Measurements from ENCODE around the gene TMED8. TPM values are rescaled to one million over a fixed set of nuclear protein-coding genes. Genes with fewer than 3 reads are reported as not detected.

The TMED8 gene, protein sequence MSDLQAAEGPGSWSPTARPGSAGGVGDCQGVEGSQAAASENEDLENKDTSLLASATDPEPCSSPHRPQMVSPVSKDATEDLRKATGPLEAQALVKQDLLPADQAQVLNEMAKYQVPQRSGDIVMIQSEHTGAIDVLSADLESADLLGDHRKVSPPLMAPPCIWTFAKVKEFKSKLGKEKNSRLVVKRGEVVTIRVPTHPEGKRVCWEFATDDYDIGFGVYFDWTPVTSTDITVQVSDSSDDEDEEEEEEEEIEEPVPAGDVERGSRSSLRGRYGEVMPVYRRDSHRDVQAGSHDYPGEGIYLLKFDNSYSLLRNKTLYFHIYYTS
- 11.7 and 17.5 TPM in 2 replicates for total RNA-seq (2016; rRNA removed; fragmentation: Illumina TruSeq; extraction: Trizol)
- 0.71 TPM in 2 replicates for total RNA-seq (2016; cell fraction: cytosol; rRNA removed; fragmentation: Illumina TruSeq; extraction: Trizol; ENCODE audit: low read depth)
- 11.1 and 18.2 TPM in 2 replicates for total RNA-seq (2016; cell fraction: insoluble cytoplasmic fraction; rRNA removed; fragmentation: Illumina TruSeq; extraction: Trizol)
- total RNA-seq (2016; cell fraction: membrane; rRNA removed; fragmentation: Illumina TruSeq; extraction: Trizol), result 4.1 and 4.7 TPM in 2 replicates
- 8.0 and 8.7 TPM in 2 replicates for total RNA-seq (2016; cell fraction: nucleus; rRNA removed; fragmentation: Illumina TruSeq; extraction: Trizol)
- polyA plus RNA-seq (2011; rRNA removed), result 4.7 and 6.0 TPM in 2 replicates
- polyA plus RNA-seq (2011; cell fraction: cytosol; rRNA removed), result 3.0 and 4.2 TPM in 2 replicates
- polyA plus RNA-seq (2011; cell fraction: nucleus; rRNA removed), result 2.7 and 3.4 TPM in 2 replicates
- 5.0 and 5.4 TPM in 2 replicates for polyA plus RNA-seq (2012)
- polyA plus RNA-seq (2016; cell fraction: cytosol; fragmentation: Illumina TruSeq; extraction: Trizol; ENCODE audit: low read depth), result 0.28 and 0.33 TPM in 2 replicates
- 10.5 and 10.6 TPM in 2 replicates for polyA plus RNA-seq (2016; cell fraction: insoluble cytoplasmic fraction; fragmentation: Illumina TruSeq; extraction: Trizol; ENCODE audit: low read depth)
- 1.5 and 1.7 TPM in 2 replicates for polyA plus RNA-seq (2016; cell fraction: membrane; fragmentation: Illumina TruSeq; extraction: Trizol; ENCODE audit: low read depth)
- 8.9 and 9.4 TPM in 2 replicates for polyA plus RNA-seq (2016; cell fraction: nucleus; fragmentation: Illumina TruSeq; extraction: Trizol; ENCODE audit: insufficient read depth, low read depth)
- polyA minus RNA-seq (2011; rRNA and poly(A)+ RNA removed; ENCODE audit: low replicate concordance), result 12.8 and 15.2 TPM in 2 replicates
- polyA minus RNA-seq (2011; cell fraction: cytosol; rRNA and poly(A)+ RNA removed), result 7.1 and 8.6 TPM in 2 replicates
- polyA minus RNA-seq (2011; cell fraction: nucleus; rRNA and poly(A)+ RNA removed), result 5.3 and 7.1 TPM in 2 replicates
- percentile 58 among the genes with signal in this experiment for Bru-seq, nascent RNA
- BruChase-seq, experiment 1, labeled RNA remaining after a 6-hour chase, result percentile 76 among the genes with signal in this experiment
- percentile 66 among the genes with signal in this experiment for BruChase-seq, experiment 2, labeled RNA remaining after a 2-hour chase
- long read RNA-seq, experiment 1, full-length matches to known transcripts, result 2 of 9 reads
- long read RNA-seq, experiment 1, partial matches to known transcripts, result 0 of 9 reads
- long read RNA-seq, experiment 1, other reads (novel, unspliced or antisense), result 7 of 9 reads
- long read RNA-seq, experiment 2, full-length matches to known transcripts, result 1 of 11 reads
- long read RNA-seq, experiment 2, partial matches to known transcripts, result 0 of 11 reads
- long read RNA-seq, experiment 2, other reads (novel, unspliced or antisense), result 10 of 11 reads

GRCh38 chr14:77376771-77377501 is at the start of gene TMED8, which contains the start of gene SAMD15:
Gene TMED8, minus strand, starts transcription at chr14:77377094. Its CDS starts 41 bp downstream, at chr14:77377053.
Gene SAMD15, plus strand, starts transcription at chr14:77377379. Its CDS starts 40 bp downstream, at chr14:77377419.
- intact Hi-C loops (cut with micrococcal nuclease; ENCODE audit: unreplicated experiment) (loop anchor here (1.0 to 5.0 kb wide), 3 partner anchors 40 to 80 kb away; partner anchors contain the start of genes GSTZ1, POMT2 and VIPAS39), in situ Hi-C loops (cut with HindIII; ENCODE audit: extremely low pct_ligation_motif_present, low pct_unique_long_range_greater_than_20kb) (no loop called here)
- Histone ChIP-seq H3K4me3 (replicated peaks in 1 of 3; ENCODE audit: insufficient read depth in 1 of 3, low read depth in 2 of 3, low read length in 3 of 3) (peak within 1 kb of the TSS; percentile 97 to 99 (median 99)), H3K4me1 (ENCODE audit: insufficient read depth, low read length) (peaks cover 53% of the 10 kb centered on the region), H4K20me1 (ENCODE audit: insufficient read depth, low read length) (no peaks in the 10 kb centered on the region), H3K79me2 (ENCODE audit: insufficient read depth, low read length) (peaks cover 11% of the 10 kb centered on the region), H3K9me3 (ENCODE audit: low read length) (no peaks in the 10 kb centered on the region), H3K9ac (ENCODE audit: insufficient read depth, low read depth, low read length) (peak within 1 kb of the TSS; percentile 88), H3K4me2 (ENCODE audit: low read depth, low read length) (peak within 1 kb of the TSS; percentile 94), H3K36me3 (replicated peaks in 1 of 2; ENCODE audit: control insufficient read depth in 1 of 2, insufficient read depth in 2 of 2, low read length in 2 of 2) (no peaks in the 10 kb centered on the region), H3K27ac (ENCODE audit: extremely low read length, insufficient read depth, low read length) (peak within 1 kb of the TSS; percentile 82), H3K27me3 (ENCODE audit: control insufficient read depth in 1 of 2, insufficient read depth in 2 of 2, low read length in 2 of 2) (no peaks in the 10 kb centered on the region), H2AFZ (ENCODE audit: low read length) (peak within 1 kb of the TSS; percentile 83)
- no TSS peak for BruUV-seq (replicated peaks)
- CTCF ChIA-PET (ENCODE audit: low intra/inter-chr PET ratio, low total read pairs), result no interaction called here
- ATAC-seq (peak; percentile 99), FAIRE-seq (peak; percentile 87), DNase-seq (ENCODE audit: low spot score) (peak; percentile 69)
- POLR2A ChIA-PET, result interaction anchor here (1.0 to 1.9 kb wide), 8 partner anchors 11 to 82 kb away, joined by 4 to 21 read pairs (median 5); partner anchors contain the start of genes GSTZ1 and POMT2
- under 1% methylated on average over 27 of the region's 69 CpGs for WGBS (ENCODE audit: low lambda C conversion rate)
- TF ChIP-seq HMG20A (CRISPR knock-in tag; IDR thresholded peaks at IDR 0.05; ENCODE audit: borderline replicate concordance), result no peak
- TF ChIP-seq ZSCAN21 (CRISPR knock-in tag; IDR thresholded peaks at IDR 0.05; ENCODE audit: borderline replicate concordance), result no peak
- no peak for TF ChIP-seq ZFP1 (CRISPR knock-in tag; IDR thresholded peaks at IDR 0.05)
- TF ChIP-seq SMAD9 (CRISPR knock-in tag; IDR thresholded peaks at IDR 0.05), result no peak
- TF ChIP-seq, protein P1, sequence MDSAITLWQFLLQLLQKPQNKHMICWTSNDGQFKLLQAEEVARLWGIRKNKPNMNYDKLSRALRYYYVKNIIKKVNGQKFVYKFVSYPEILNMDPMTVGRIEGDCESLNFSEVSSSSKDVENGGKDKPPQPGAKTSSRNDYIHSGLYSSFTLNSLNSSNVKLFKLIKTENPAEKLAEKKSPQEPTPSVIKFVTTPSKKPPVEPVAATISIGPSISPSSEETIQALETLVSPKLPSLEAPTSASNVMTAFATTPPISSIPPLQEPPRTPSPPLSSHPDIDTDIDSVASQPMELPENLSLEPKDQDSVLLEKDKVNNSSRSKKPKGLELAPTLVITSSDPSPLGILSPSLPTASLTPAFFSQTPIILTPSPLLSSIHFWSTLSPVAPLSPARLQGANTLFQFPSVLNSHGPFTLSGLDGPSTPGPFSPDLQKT (CRISPR knock-in tag; IDR thresholded peaks at IDR 0.05; ENCODE audit: borderline replicate concordance), result no peak
- no peak for TF ChIP-seq ZNF619 (CRISPR knock-in tag; IDR thresholded peaks at IDR 0.05)
- TF ChIP-seq ZFP82 (CRISPR knock-in tag; IDR thresholded peaks at IDR 0.05; ENCODE audit: borderline replicate concordance), result no peak
- TF ChIP-seq MLLT10 (CRISPR knock-in tag; IDR thresholded peaks at IDR 0.05), result no peak
- TF ChIP-seq CEBPZ (IDR thresholded peaks at IDR 0.05; ENCODE audit: low read length), result no peak
- no peak; the same call in 1 of the 2 replicates for TF ChIP-seq ZIK1 (CRISPR knock-in tag; IDR thresholded peaks at IDR 0.05; ENCODE audit: borderline replicate concordance, low read depth)
- no peak for TF ChIP-seq ZNF639 (CRISPR knock-in tag; conservative IDR thresholded peaks at IDR 0.05)
